GM18505 (cell line): ENCODE data around the gene SLC6A19.

Experiments
- ATAC-seq: cut with Tn5 transposase; IDR thresholded peaks from one replicate; pipeline ENCODE4 v1.9.1; 2021; ENCODE audit not compliant: unreplicated experiment
- POLR2A ChIP-seq: IDR thresholded peaks from 4 replicates; pipeline ENCODE4 v1.6.1; 2011; ENCODE audit warnings: borderline replicate concordance; ENCODE audit not compliant: insufficient read depth, insufficient read length; ENCODE audit errors: extremely low read depth

SLC6A19 gene

DNA sequence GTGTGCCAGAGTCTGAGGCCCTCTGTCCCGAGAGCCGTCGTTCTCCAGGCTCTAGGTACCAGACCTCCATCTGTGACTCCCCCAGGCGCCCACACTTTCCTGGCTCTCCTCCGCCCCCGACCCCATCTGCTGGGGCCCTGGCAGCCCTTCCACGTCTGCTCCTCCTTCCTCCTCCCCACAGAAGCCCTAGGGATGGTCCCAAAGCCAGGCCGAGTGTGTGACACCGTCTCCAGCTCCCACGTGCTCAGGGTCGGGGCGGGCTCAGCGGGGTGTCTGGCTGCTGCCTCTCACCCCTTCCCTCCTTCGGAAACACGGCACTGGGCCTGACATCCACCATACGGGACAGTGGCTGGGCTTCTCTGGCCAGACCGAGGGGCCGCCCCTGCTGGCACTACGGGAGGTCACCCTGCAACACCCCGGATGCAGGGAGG lies 20.5 kb upstream of the SLC6A19 start:
- TF ChIP-seq POLR2A: no peak
- no peak for ATAC-seq

- no peak for ATAC-seq
- TF ChIP-seq POLR2A: no peak
Measured at GRCh38 chr5:1181451-1182359, 19.7 kb upstream of the SLC6A19 start.

GRCh38 chr5:1182360-1182632 lies 19.1 kb upstream of the SLC6A19 start:
- TF ChIP-seq POLR2A: no peak
- ATAC-seq: no peak

DNA sequence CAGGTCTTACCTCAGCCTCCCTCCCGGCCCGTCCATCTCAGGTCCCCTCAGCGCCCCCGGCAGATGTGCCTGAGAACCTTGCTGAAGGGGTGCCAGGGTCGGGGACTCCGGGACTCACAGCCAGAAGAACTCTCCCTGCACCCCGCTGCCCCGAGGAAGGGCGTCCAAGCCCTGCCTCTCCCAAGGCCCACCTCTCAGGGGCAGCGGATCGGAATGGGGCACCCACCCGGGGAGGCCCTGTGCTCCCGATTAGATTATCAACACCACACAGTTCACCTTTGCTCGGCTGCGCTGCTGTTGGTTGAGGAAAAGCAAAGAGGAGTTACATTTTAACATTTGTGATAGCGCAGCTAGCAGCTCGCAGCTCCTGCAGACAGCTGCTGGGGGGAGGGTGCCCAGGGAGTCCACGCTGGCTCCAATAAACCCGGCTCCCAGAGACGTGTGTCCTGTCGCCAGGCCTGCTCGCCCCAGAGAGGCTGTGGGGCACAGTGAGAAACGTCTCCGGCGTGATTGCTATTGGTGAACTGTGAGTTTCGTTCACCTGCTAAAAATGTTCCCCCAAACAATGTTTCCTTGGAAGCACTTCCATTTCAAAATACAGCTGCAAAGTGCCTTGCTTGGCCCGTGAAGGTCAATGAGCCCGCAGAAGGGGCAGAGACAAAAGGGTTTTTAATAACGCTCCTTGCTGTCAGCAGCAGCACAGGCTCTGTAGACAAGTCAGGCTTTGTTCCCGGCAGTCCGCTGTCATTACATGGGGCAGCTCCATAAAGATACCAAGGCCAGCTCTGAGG lies 18.6 kb upstream of the SLC6A19 start:
- no peak for TF ChIP-seq POLR2A
- ATAC-seq: no peak

- no peak for ATAC-seq
- TF ChIP-seq POLR2A: no peak
Measured at GRCh38 chr5:1183424-1184162, 17.8 kb upstream of the SLC6A19 start.

DNA sequence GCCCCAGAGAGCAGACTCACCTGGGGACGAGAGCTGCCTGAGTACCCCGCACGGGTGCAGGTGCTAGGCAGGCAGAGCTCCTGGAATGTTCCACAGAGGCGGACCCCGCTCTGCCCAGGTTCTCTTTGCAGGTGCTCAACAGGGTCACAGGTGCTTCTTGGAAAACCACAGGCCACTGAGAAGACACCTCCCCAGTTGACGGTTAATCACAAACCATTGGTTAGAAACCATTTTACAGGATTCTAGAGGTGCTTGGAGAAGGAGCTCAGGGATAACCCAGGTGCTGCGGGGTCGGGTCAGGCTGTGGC lies 17.3 kb upstream of the SLC6A19 start:
- TF ChIP-seq POLR2A: no peak
- ATAC-seq: no peak

DNA sequence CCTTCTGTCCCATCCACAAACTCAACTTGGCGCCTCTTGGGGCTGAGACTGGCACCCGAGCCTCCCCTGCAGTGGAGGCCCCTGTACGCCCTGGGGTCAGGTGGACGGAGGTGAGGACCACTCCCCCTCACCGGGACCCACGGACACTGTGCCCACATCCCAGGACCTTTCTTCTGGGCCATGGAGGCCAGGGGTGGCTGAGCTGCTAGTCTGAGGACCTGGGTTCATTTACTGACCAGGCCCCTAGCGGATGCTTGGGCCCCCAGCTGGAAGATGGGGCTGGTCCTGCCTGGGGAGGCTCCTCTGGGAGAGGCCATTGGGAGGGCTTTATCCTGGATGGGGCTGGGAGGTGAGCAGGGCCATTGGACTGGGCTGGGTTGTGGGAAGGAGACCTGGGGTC lies 16.9 kb upstream of the SLC6A19 start:
- TF ChIP-seq POLR2A: no peak
- no peak for ATAC-seq

- no peak for TF ChIP-seq POLR2A
- no peak for ATAC-seq
Measured at GRCh38 chr5:1185038-1185627, 16.3 kb upstream of the SLC6A19 start.

- TF ChIP-seq POLR2A: no peak
- ATAC-seq: no peak
Measured at GRCh38 chr5:1185629-1186350, 15.6 kb upstream of the SLC6A19 start.

GRCh38 chr5:1186351-1187233 lies 14.8 kb upstream of the SLC6A19 start:
- TF ChIP-seq POLR2A: no peak

GRCh38 chr5:1187234-1187949 lies 14.0 kb upstream of the SLC6A19 start:
- no peak for ATAC-seq
- no peak for TF ChIP-seq POLR2A

More at GRCh38 chr5:1186351-1187233, 14.8 kb upstream of the SLC6A19 start:
- no peak for ATAC-seq
